HL-60 (cell line): ENCODE measurements around the gene GNGT2.

Experiments used
- DNase-seq, 2 experiments: peaks; one replicate each; pipeline ENCODE4 v3.0.0-alpha.2; 2010 to 2020; ENCODE audit warnings: low read depth in 1 of 2, low spot score in 1 of 2
- H3K27ac ChIP-seq: fragments of 250-450 bp; sonication (Bioruptor Pico); replicated peaks from 2 replicates; pipeline ENCODE4 v1.5.1; 2020; ENCODE audit warnings: mild to moderate bottlenecking, moderate library complexity
- H3K27me3 ChIP-seq: fragments of 250-450 bp; sonication (Bioruptor Pico); 2 replicates; pipeline ENCODE4 v1.5.1; 2021; ENCODE audit warnings: mild to moderate bottlenecking, moderate library complexity; ENCODE audit not compliant: insufficient read depth, poor library complexity, severe bottlenecking
- H3K4me3 ChIP-seq: replicated peaks from 2 replicates; pipeline ENCODE4 v1.5.1; 2011; ENCODE audit warnings: mild to moderate bottlenecking, control low read depth, low read length; ENCODE audit not compliant: insufficient read depth
- GABPA ChIP-seq: IDR thresholded peaks from 2 replicates; pipeline ENCODE4 v1.6.1; 2012; ENCODE audit warnings: low read depth
- POLR2AphosphoS5 ChIP-seq: IDR thresholded peaks from 2 replicates; pipeline ENCODE4 v1.6.1; 2012; ENCODE audit warnings: low read depth
- SPI1 ChIP-seq: IDR thresholded peaks from 2 replicates; pipeline ENCODE4 v1.6.1; 2012; ENCODE audit warnings: low read depth, mild to moderate bottlenecking, borderline replicate concordance
- TF ChIP-seq, protein P1 (sequence below): IDR thresholded peaks from 2 replicates; pipeline ENCODE4 v1.6.1; 2012; ENCODE audit warnings: low read depth; ENCODE audit not compliant: insufficient replicate concordance
- TF ChIP-seq, protein P2 (sequence below): IDR thresholded peaks from one replicate; pipeline ENCODE4 v1.5.1; 2011; ENCODE audit warnings: low read length, control low read depth, inconsistent platforms; ENCODE audit not compliant: insufficient read depth

GNGT2 gene

DNA sequence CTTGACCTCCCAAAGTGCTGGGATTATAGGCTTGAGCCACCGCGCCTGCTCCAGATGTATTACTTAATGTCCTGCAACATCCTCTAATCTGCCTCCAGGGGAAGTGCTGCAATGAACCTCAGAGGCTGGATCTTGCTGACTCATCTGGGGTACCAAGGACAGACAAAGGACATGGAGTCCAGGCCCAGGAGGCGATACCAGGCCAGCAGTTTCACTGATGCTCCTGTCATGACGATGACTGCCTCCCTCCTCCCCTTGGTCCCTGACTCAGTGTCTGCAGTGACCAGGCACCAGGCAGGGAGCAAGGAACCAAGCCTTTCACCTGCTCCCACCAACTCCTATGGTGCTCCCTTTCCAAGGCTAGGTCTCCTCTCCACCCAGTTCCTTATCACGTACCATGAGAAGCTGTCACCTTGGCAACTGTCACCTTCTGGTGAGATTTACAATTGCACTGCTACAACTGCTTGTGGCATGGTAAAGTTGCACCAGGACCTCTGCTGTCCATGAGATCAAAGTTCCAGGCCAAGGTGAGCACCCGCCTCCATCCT is 41.8 kb upstream of the GNGT2 start:
- peak; percentile 78 for TF ChIP-seq SPI1
- TF ChIP-seq POLR2AphosphoS5: peak; percentile 45; the same call in 1 of the 2 replicates
- TF ChIP-seq, protein P1, sequence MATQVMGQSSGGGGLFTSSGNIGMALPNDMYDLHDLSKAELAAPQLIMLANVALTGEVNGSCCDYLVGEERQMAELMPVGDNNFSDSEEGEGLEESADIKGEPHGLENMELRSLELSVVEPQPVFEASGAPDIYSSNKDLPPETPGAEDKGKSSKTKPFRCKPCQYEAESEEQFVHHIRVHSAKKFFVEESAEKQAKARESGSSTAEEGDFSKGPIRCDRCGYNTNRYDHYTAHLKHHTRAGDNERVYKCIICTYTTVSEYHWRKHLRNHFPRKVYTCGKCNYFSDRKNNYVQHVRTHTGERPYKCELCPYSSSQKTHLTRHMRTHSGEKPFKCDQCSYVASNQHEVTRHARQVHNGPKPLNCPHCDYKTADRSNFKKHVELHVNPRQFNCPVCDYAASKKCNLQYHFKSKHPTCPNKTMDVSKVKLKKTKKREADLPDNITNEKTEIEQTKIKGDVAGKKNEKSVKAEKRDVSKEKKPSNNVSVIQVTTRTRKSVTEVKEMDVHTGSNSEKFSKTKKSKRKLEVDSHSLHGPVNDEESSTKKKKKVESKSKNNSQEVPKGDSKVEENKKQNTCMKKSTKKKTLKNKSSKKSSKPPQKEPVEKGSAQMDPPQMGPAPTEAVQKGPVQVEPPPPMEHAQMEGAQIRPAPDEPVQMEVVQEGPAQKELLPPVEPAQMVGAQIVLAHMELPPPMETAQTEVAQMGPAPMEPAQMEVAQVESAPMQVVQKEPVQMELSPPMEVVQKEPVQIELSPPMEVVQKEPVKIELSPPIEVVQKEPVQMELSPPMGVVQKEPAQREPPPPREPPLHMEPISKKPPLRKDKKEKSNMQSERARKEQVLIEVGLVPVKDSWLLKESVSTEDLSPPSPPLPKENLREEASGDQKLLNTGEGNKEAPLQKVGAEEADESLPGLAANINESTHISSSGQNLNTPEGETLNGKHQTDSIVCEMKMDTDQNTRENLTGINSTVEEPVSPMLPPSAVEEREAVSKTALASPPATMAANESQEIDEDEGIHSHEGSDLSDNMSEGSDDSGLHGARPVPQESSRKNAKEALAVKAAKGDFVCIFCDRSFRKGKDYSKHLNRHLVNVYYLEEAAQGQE: no peak
- TF ChIP-seq, protein P2, sequence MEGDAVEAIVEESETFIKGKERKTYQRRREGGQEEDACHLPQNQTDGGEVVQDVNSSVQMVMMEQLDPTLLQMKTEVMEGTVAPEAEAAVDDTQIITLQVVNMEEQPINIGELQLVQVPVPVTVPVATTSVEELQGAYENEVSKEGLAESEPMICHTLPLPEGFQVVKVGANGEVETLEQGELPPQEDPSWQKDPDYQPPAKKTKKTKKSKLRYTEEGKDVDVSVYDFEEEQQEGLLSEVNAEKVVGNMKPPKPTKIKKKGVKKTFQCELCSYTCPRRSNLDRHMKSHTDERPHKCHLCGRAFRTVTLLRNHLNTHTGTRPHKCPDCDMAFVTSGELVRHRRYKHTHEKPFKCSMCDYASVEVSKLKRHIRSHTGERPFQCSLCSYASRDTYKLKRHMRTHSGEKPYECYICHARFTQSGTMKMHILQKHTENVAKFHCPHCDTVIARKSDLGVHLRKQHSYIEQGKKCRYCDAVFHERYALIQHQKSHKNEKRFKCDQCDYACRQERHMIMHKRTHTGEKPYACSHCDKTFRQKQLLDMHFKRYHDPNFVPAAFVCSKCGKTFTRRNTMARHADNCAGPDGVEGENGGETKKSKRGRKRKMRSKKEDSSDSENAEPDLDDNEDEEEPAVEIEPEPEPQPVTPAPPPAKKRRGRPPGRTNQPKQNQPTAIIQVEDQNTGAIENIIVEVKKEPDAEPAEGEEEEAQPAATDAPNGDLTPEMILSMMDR: no peak
- no peak for TF ChIP-seq GABPA
- DNase-seq: peak; percentile 90 to 94
- Histone ChIP-seq H3K4me3 (no peak overlapping the region), H3K27me3 (no peaks in the 10 kb centered on the region), H3K27ac (peak overlapping the region; percentile 42)

DNA sequence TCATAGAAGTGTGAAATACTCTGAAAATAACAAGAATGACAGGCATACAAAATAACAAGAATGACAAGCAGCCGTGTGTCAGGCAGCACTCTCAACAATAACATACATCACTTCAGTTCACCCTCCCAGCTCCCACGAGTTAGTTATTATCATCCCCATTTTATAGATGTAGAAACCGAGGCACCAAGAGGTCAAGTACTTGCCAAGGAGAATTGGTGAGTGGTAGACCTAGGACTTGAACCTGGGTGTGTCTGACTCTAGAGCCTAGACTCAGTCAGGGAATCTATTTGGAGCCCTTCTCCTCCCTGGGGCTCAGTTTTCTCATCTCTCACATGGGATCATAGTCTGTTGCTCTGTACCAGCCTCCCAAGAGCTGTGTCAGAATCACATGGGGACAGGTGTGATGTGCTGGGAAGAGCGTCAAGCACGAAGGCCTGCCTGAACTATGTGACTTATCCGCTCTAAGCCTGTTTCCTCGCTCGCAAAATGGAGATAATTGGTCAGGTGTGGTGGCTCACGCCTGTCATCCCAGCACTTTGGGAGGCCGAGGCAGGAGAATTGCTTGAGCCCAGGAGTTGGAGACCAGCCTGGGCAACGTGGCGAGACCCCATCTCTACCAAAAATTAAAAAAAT is 39.6 kb upstream of the GNGT2 start:
- no peak overlapping the region for H3K4me3 ChIP-seq
- H3K27ac ChIP-seq: no peak overlapping the region
- no peaks in the 10 kb centered on the region for H3K27me3 ChIP-seq
- TF ChIP-seq, protein P2: no peak
- no peak for TF ChIP-seq SPI1
- TF ChIP-seq POLR2AphosphoS5: no peak
- TF ChIP-seq GABPA: no peak
- TF ChIP-seq, protein P1: no peak
- DNase-seq: no peak

DNA sequence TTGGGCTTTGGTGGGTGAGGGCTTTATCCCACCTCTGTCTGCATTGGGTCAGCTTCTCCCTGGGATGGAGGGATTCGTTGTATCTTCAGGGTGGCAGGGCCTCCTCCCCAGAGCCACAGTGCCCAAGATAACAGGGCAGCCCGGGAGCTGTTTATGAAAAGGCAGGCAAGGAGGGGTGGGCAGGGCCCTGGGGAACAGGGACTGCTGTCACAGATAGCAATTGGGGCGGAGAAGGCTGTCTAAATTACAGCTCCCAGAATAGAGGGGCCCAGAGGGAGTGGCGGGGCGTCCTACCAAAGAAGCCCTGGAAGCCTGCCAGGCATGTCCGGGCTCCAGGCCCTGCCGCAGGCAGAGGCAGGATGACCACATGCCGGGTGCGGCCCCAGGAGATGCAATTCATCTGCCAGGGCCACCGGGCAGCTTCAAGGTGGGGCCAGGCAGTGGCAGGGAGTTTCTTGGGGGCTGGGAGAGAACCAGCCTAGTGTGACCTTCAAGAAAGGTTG is 39.0 kb upstream of the GNGT2 start:
- no peak for DNase-seq
- Histone ChIP-seq H3K27me3 (no peaks in the 10 kb centered on the region), H3K4me3 (no peak overlapping the region), H3K27ac (no peak overlapping the region)
- TF ChIP-seq, protein P2: no peak
- TF ChIP-seq GABPA: no peak
- no peak for TF ChIP-seq POLR2AphosphoS5
- no peak for TF ChIP-seq SPI1
- TF ChIP-seq, protein P1: no peak
